Mesodermal cell (in vitro differentiated cells): ENCODE data around the gene COX20. TPM values are rescaled to one million over a fixed set of nuclear protein-coding genes. Genes with fewer than 3 reads are reported as not detected.
A peak's percentile ranks its signal among the peaks of the same experiment; 100 is the strongest.
"Not testable (repeated sequence)": the region's sequence is repeated elsewhere in the genome, so short reads cannot be mapped to it uniquely, and the experiment has no call there.

Experiments used
- H3K27ac ChIP-seq: 2 replicates; pipeline ENCODE4 v1.7.0; 2013; ENCODE audit warnings: mild to moderate bottlenecking, low read depth, low read length, moderate library complexity; ENCODE audit not compliant: severe bottlenecking
- H3K36me3 ChIP-seq: 2 replicates; pipeline ENCODE4 v1.7.1; 2013; ENCODE audit warnings: mild to moderate bottlenecking, low read length, moderate library complexity; ENCODE audit not compliant: control insufficient read depth, insufficient read depth
- H3K4me1 ChIP-seq: one replicate; pipeline ENCODE4 v1.7.1; 2013; ENCODE audit warnings: mild to moderate bottlenecking, low read length; ENCODE audit not compliant: insufficient read depth, control insufficient read depth, poor library complexity, severe bottlenecking
- H3K4me3 ChIP-seq: 2 replicates; pipeline ENCODE4 v1.7.0; 2013; ENCODE audit warnings: low read length, control low read depth, mild to moderate bottlenecking; ENCODE audit not compliant: insufficient read depth, poor library complexity, severe bottlenecking; ENCODE audit errors: extremely low read depth
- H3K9me3 ChIP-seq: 2 replicates; pipeline ENCODE4 v1.7.1; 2013; ENCODE audit warnings: mild to moderate bottlenecking, low read length, moderate library complexity; ENCODE audit not compliant: control insufficient read depth
- WGBS, 2 experiments: methylation state at CpG; one replicate each; pipeline ENCODE4 v1.1.5; 2013; ENCODE audit warnings: missing lambda C conversion rate in 2 of 2; ENCODE audit not compliant: insufficient coverage in 2 of 2; 5-methylcytosine and 5-hydroxymethylcytosine counted together
- polyA plus RNA-seq, 2 experiments: library from polyadenylated mRNA; stranded (reverse); fragments of 50-300 nt; gene quantifications; one replicate each; pipeline ENCODE4 v1.2.3, GENCODE V29; 2013

COX20 gene, protein sequence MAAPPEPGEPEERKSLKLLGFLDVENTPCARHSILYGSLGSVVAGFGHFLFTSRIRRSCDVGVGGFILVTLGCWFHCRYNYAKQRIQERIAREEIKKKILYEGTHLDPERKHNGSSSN
- 11.3 TPM for polyA plus RNA-seq (2013, experiment 1 of 2)
- polyA plus RNA-seq (2013, experiment 2 of 2) = 18.2 TPM

DNA sequence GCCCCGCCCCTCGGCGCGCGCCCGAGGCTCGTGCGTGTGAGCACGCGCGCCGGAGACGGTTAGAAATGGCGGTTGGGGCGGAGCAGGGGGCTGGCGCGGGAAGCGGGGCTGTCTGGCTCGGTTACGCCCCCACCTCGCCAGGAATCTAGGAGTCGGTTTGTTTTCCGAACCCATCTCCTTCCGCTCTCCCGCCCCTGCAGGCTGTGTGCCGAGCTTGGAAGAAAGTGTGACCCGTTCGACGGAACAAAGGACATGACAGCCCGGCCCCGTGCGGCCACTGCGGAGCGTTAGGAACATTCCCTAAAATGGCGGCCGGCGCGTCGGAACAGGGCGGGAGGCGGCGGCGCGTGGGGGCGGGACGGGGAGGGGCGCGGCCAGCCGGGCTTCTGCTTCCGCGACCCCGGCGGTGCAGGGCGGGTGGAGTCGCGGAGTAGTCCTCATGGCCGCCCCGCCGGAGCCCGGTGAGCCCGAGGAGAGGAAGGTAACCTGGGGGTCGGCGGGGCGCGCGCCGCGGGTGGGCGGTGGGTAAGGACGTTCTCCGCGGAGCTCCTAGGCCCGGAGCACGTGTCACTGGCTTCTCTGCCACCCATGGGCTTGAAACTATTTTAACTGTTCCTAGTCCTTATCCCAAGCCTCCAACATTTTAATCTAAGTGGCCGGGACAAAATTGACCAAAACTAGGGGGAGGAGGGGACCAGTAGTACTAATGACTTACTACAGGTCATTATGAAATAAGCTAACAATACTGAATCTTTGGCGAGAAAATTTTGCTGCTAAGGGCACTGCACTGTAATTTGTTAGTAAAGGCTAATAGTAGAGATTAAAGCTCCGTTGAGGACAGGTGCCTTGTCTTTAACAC lies at the start of gene COX20:
COX20 (plus strand) TSS at position 383 of the 859 bp plus-strand sequence; CDS start at position 440, 57 bp downstream.
- Histone ChIP-seq H3K27ac (peak within 1 kb of the TSS; percentile 100), H3K4me3 (peak within 1 kb of the TSS; percentile 74), H3K4me1 (peaks cover 8% of the 10 kb centered on the region), H3K9me3 (no peaks in the 10 kb centered on the region), H3K36me3 (peaks cover 24% of the 10 kb centered on the region)
- WGBS, 2 experiments = 0 to 1% methylated on average over 33 to 53 of the region's 77 CpGs

GRCh38 chr1:244788493-244789275 lies 46.8 kb upstream of the COX20 start:
- no peaks in the 10 kb centered on the region for H3K9me3 ChIP-seq
- WGBS, 2 experiments = 87 to 88% methylated on average over 15 to 21 of the region's 23 CpGs
- no peaks in the 10 kb centered on the region for H3K4me1 ChIP-seq
- no peak overlapping the region for H3K4me3 ChIP-seq
- no peak overlapping the region for H3K27ac ChIP-seq
- H3K36me3 ChIP-seq = no peaks in the 10 kb centered on the region

GRCh38 chr1:244789276-244789580 lies 46.2 kb upstream of the COX20 start:
- Histone ChIP-seq H3K9me3 (no peaks in the 10 kb centered on the region), H3K4me1 (no peaks in the 10 kb centered on the region), H3K4me3 (no peak overlapping the region), H3K27ac (no peak overlapping the region), H3K36me3 (no peaks in the 10 kb centered on the region)
- no CpG with 5 or more reads among the region's 4 CpGs for WGBS, 2 experiments

- Histone ChIP-seq H3K4me3 (no peak overlapping the region), H3K27ac (no peak overlapping the region), H3K4me1 (no peaks in the 10 kb centered on the region), H3K9me3 (no peaks in the 10 kb centered on the region), H3K36me3 (no peaks in the 10 kb centered on the region)
- 63 to 70% methylated on average over 2 to 3 of the region's 4 CpGs for WGBS, 2 experiments
Observed at GRCh38 chr1:244789731-244790130, 45.7 kb upstream of the COX20 start.

DNA sequence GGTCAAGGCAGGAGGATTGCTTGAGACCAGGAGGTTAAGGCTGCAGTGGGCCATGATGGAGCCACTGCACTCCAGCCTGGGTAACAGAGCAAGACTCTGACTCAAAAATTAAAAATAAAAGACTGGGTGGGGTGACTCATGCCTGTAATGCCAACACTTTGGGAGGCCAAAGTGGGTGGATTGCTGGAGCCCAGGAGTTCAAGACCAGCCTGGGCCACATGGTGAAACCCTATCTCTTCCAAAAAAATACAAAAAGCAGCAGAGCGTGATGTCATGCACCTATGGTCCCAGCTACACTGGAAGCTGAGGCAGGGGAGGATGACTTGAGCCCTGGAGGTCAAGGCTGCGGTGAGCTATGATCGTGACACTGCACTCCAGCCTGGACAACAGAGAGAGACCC lies 44.4 kb upstream of the COX20 start:
- 100% methylated on average over 1 of the region's 3 CpGs for WGBS, 2 experiments
- Histone ChIP-seq H3K27ac (no peak overlapping the region), H3K4me3 (no peak overlapping the region), H3K9me3 (no peaks in the 10 kb centered on the region), H3K36me3 (no peaks in the 10 kb centered on the region), H3K4me1 (no peaks in the 10 kb centered on the region)

DNA sequence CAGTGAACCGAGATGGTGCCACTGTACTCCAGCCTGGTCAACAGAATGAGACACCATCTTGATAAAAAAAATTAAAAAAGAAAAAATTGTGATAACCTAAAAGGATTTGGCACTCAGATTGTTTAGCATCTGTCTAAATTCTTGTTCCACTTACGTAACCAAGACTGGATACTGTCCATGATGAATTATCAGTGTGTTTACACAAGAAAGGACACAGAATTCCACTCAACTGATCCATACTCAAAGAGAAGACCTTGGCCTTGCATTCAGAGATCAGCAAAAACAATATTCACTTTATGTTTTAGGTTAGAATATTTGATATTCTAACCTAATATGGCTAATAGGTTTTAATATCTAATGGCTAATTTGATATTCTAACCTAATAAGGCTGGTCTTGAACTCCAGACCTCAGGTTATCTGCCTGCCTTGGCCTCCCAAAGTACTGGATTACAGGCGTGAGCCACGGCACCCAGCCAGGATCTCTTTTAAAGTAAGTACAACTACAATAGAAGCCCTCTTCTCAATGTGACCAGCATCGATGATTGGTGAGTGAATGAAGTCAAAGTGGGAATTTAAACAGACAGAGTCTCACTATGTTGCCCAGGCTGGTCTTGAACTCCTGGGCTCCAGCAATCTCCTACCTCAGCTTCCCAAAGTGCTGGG lies 43.1 kb upstream of the COX20 start:
- Histone ChIP-seq H3K4me1 (no peaks in the 10 kb centered on the region), H3K27ac (no peak overlapping the region), H3K4me3 (no peak overlapping the region), H3K9me3 (no peaks in the 10 kb centered on the region), H3K36me3 (no peaks in the 10 kb centered on the region)
- WGBS, 2 experiments = 96% methylated on average over 5 of the region's 5 CpGs; no CpG with 5 or more reads in 1 of the 2 experiments

- Histone ChIP-seq H3K4me1 (no peaks in the 10 kb centered on the region), H3K36me3 (no peaks in the 10 kb centered on the region), H3K4me3 (no peak overlapping the region), H3K27ac (no peak overlapping the region), H3K9me3 (no peaks in the 10 kb centered on the region)
- 87 to 92% methylated on average over 6 to 8 of the region's 9 CpGs for WGBS, 2 experiments
Observed at GRCh38 chr1:244794071-244794470, 41.4 kb upstream of the COX20 start.

DNA sequence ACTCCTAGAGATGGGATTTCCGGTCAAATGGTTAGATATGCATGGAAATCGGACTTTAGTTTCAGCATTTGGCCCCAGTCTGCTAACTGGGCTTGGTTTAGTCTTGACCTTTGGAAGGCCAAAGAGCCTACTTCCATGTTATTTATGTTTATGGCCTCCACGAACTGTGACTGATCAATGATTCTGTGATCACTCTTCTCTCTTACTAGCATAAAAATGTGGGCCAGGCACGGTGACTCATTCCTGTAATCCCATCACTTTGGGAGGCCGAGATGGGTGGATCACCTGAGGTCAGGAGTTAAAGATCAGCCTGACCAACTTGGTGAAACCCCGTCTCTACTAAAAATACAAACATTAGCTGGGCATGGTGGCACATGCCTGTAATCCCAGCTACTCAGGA lies 40.9 kb upstream of the COX20 start:
- not testable (repeated sequence) for H3K27ac ChIP-seq, H3K36me3 ChIP-seq, H3K9me3 ChIP-seq, H3K4me3 ChIP-seq, H3K4me1 ChIP-seq
- WGBS, 2 experiments = 84 to 90% methylated on average over 5 of the region's 6 CpGs

DNA sequence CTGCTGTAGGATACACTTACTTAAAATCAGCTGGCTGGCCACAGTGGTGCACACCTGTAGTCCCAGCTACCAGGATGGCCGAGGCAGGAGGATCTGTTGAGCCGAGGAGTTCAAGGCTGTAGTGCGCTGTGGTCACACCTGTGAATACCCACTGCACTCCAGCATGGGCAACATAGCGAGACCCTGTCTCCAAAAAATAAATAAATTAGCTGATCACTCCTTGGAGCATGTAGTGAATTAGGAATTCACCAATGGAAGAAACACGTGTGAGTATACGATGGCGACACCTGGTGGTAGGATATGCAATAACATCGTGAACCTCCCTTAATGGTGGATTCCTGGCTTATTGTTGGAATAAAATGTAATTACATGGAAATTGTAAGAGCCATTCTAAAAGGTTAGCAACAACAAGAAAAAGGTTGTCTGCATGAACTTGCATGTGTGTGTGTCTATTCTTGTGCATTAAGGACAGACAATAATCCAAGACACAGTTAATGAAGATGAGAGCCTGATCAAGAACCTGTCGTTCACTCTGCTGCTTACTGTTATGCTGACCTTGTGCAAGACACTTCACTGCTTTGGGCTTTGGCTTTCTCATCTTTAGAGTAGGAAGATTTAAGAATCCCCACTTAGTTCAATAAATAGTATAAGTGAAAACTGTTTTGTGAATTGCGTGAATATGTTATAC lies 38.6 kb upstream of the COX20 start:
- H3K36me3 ChIP-seq = no peaks in the 10 kb centered on the region
- no peaks in the 10 kb centered on the region for H3K9me3 ChIP-seq
- H3K4me1 ChIP-seq = no peaks in the 10 kb centered on the region
- 38 to 49% methylated on average over 8 to 9 of the region's 10 CpGs for WGBS, 2 experiments
- H3K27ac ChIP-seq = no peak overlapping the region
- H3K4me3 ChIP-seq = no peak overlapping the region

GRCh38 chr1:244800821-244801220 lies 34.6 kb upstream of the COX20 start:
- Histone ChIP-seq H3K27ac (no peak overlapping the region), H3K4me3 (no peak overlapping the region), H3K9me3 (no peaks in the 10 kb centered on the region), H3K4me1 (no peaks in the 10 kb centered on the region), H3K36me3 (no peaks in the 10 kb centered on the region)
- WGBS, 2 experiments = 82 to 94% methylated on average over 4 to 8 of the region's 9 CpGs
